HEK293 (cell line): ENCODE data around the gene TMEM51.
A peak's percentile ranks its signal among the peaks of the same experiment; 100 is the strongest.

Experiments used
- CTCF ChIA-PET: fragments of 350-600 bp; formaldehyde crosslinking; extraction: SDS; loops from one replicate; lab custom pipeline; 2021; ENCODE audit warnings: antibody characterized with exemption; lab: Yijun Ruan, JAX
- POLR2A ChIA-PET: fragments of 300-600 bp; formaldehyde crosslinking; extraction: SDS; loops from one replicate; lab custom pipeline; 2020; ENCODE audit warnings: antibody characterized with exemption, inconsistent platforms; lab: Yijun Ruan, JAX
- H3K27ac ChIP-seq: fragments of 200-500 bp; sonication (Bioruptor generic); 2 replicates; pipeline ENCODE4 v1.5.1; 2014; ENCODE audit warnings: low read depth, low read length, control low read depth, inconsistent platforms; ENCODE audit errors: extremely low read depth
- H3K36me3 ChIP-seq, 2 experiments: fragments of 200-500 bp in 1 of 2; sonication (Bioruptor generic) in 1 of 2; 1 replicate in 1 of 2; 2 replicates in 1 of 2; pipeline ENCODE4 v1.5.1; 2014 to 2017; ENCODE audit warnings: inconsistent platforms in 2 of 2, low read length in 2 of 2; ENCODE audit not compliant: control insufficient read depth in 2 of 2, insufficient read depth in 1 of 2
- H3K4me1 ChIP-seq: fragments of 200-500 bp; sonication (Bioruptor generic); 2 replicates; pipeline ENCODE4 v1.5.1; 2014; ENCODE audit warnings: mild to moderate bottlenecking, low read length, inconsistent platforms; ENCODE audit not compliant: control insufficient read depth, insufficient read depth
- H3K4me3 ChIP-seq: 2 replicates; pipeline ENCODE4 v1.5.1; 2011; ENCODE audit warnings: low read depth, mild to moderate bottlenecking, control low read depth, low read length, moderate library complexity
- H3K9me3 ChIP-seq: fragments of 200-500 bp; sonication (Bioruptor generic); 2 replicates; pipeline ENCODE4 v1.5.1; 2014; ENCODE audit warnings: low read depth, low read length, inconsistent platforms; ENCODE audit not compliant: control insufficient read depth, insufficient read depth
- GLI2 ChIP-seq: fragments of 450-650 bp; formaldehyde crosslinking; IDR thresholded peaks from 2 replicates; pipeline ENCODE4; 2017; ENCODE audit warnings: missing biosample characterization, missing genetic modification characterization, low read depth, borderline replicate concordance
- KLF7 ChIP-seq: fragments of 450-650 bp; formaldehyde crosslinking; IDR thresholded peaks from 2 replicates; pipeline ENCODE4 v1.5.1; 2016; ENCODE audit warnings: missing biosample characterization, missing genetic modification characterization, borderline replicate concordance
- PRDM1 ChIP-seq: fragments of 450-650 bp; formaldehyde crosslinking; IDR thresholded peaks from 2 replicates; pipeline ENCODE4; 2016; ENCODE audit warnings: missing biosample characterization, missing genetic modification characterization
- SCRT1 ChIP-seq: fragments of 450-650 bp; formaldehyde crosslinking; IDR thresholded peaks from 2 replicates; pipeline ENCODE4 v1.5.1; 2016; ENCODE audit warnings: missing biosample characterization, missing genetic modification characterization, borderline replicate concordance
- SCRT2 ChIP-seq: fragments of 450-650 bp; formaldehyde crosslinking; IDR thresholded peaks from 2 replicates; pipeline ENCODE4 v1.5.1; 2016; ENCODE audit warnings: missing biosample characterization, missing genetic modification characterization
- TRIM28 ChIP-seq: IDR thresholded peaks from 2 replicates; pipeline ENCODE4 v1.6.1; 2011; ENCODE audit warnings: low read length, control low read depth, borderline replicate concordance
- ZFHX2 ChIP-seq: fragments of 450-650 bp; formaldehyde crosslinking; conservative IDR thresholded peaks from 2 replicates; pipeline ENCODE4 v1.5.1; 2016; ENCODE audit warnings: missing biosample characterization, missing genetic modification characterization
- ZIC2 ChIP-seq: fragments of 450-650 bp; formaldehyde crosslinking; IDR thresholded peaks from 2 replicates; pipeline ENCODE4 v1.5.1; 2016; ENCODE audit warnings: missing biosample characterization, missing genetic modification characterization
- ZNF138 ChIP-seq: fragments of 450-650 bp; formaldehyde crosslinking; IDR thresholded peaks from 2 replicates; pipeline ENCODE4 v1.5.1; 2016; ENCODE audit warnings: missing biosample characterization, missing genetic modification characterization, borderline replicate concordance
- ZNF211 ChIP-seq: fragments of 450-650 bp; formaldehyde crosslinking; IDR thresholded peaks from 2 replicates; pipeline ENCODE4 v1.5.1; 2016; ENCODE audit warnings: low read depth, missing biosample characterization, missing genetic modification characterization
- ZNF214 ChIP-seq: fragments of 450-650 bp; formaldehyde crosslinking; IDR thresholded peaks from 2 replicates; pipeline ENCODE4 v1.5.1; 2017; ENCODE audit warnings: missing biosample characterization, mild to moderate bottlenecking, missing genetic modification characterization, borderline replicate concordance
- ZNF274 ChIP-seq, 2 experiments: fragments of 200-500 bp in 1 of 2; fragments of 450-650 bp in 1 of 2; sonication (Bioruptor generic) in 1 of 2; formaldehyde crosslinking in 1 of 2; IDR thresholded peaks; 2 replicates each; pipeline versions ENCODE4 v1.5.1 to v1.6.1; 2014 to 2016; ENCODE audit warnings: borderline replicate concordance in 1 of 2, inconsistent platforms in 1 of 2, low read length in 1 of 2, missing biosample characterization in 1 of 2, missing genetic modification characterization in 1 of 2
- ZNF335 ChIP-seq: fragments of 450-650 bp; formaldehyde crosslinking; conservative IDR thresholded peaks from 2 replicates; pipeline ENCODE4 v1.5.1; 2016; ENCODE audit warnings: missing biosample characterization, missing genetic modification characterization
- ZNF341 ChIP-seq: fragments of 450-650 bp; formaldehyde crosslinking; IDR thresholded peaks from 2 replicates; pipeline ENCODE4; 2016; ENCODE audit warnings: low read depth, missing biosample characterization, missing genetic modification characterization
- ZNF501 ChIP-seq: fragments of 450-650 bp; formaldehyde crosslinking; IDR thresholded peaks from 2 replicates; pipeline ENCODE4 v1.5.1; 2016; ENCODE audit warnings: missing biosample characterization, missing genetic modification characterization
- ZNF530 ChIP-seq: fragments of 450-650 bp; formaldehyde crosslinking; IDR thresholded peaks from 2 replicates; pipeline ENCODE4 v1.5.1; 2016; ENCODE audit warnings: low read depth, missing biosample characterization, missing genetic modification characterization
- ZNF660 ChIP-seq: fragments of 450-650 bp; IDR thresholded peaks from 2 replicates; pipeline ENCODE4 v1.5.1; 2018; ENCODE audit warnings: missing biosample characterization, mild to moderate bottlenecking, missing genetic modification characterization
- TF ChIP-seq, protein P1 (sequence below): fragments of 450-650 bp; formaldehyde crosslinking; IDR thresholded peaks from 2 replicates; pipeline ENCODE4 v1.5.1; 2016; ENCODE audit warnings: missing biosample characterization, missing genetic modification characterization
- TF ChIP-seq, protein P2 (sequence below): fragments of 450-650 bp; formaldehyde crosslinking; IDR thresholded peaks from 2 replicates; pipeline ENCODE4 v1.5.1; 2016; ENCODE audit warnings: missing biosample characterization, missing genetic modification characterization
- TF ChIP-seq, protein P3 (sequence below): fragments of 450-650 bp; formaldehyde crosslinking; IDR thresholded peaks from 2 replicates; pipeline ENCODE4 v1.5.1; 2016; ENCODE audit warnings: missing biosample characterization, missing genetic modification characterization
- TF ChIP-seq, protein P4 (sequence below): fragments of 450-650 bp; formaldehyde crosslinking; IDR thresholded peaks from 2 replicates; pipeline ENCODE4 v1.5.1; 2017; ENCODE audit warnings: missing biosample characterization, missing genetic modification characterization
- TF ChIP-seq, protein P5 (sequence below): fragments of 450-650 bp; formaldehyde crosslinking; IDR thresholded peaks from 2 replicates; pipeline ENCODE4 v1.5.1; 2016; ENCODE audit warnings: missing biosample characterization, missing genetic modification characterization
- TF ChIP-seq, protein P6 (sequence below): fragments of 450-650 bp; formaldehyde crosslinking; IDR thresholded peaks from 2 replicates; pipeline ENCODE4 v1.5.0; 2017; ENCODE audit warnings: missing biosample characterization, missing genetic modification characterization, borderline replicate concordance

TMEM51 gene

DNA sequence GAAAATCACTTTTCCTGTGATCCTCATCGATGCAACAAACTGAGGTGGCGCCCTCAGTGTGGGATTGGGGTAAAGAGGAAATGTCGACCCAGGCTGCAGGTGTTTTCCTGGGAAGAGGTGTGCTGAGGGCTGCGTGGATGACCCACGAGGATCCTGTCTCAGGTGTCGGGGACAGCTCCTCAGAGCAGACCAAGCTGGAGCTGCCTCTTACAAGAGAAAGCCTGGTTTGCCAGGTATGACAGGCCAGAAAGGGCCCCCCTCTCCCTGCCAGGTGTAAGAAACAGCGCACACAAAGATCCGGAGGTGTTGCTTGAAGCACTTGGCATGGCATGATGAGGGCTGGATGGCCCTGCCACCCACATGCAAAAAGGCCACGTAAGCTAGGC, 106.1 kb downstream of the TMEM51 start:
- H3K9me3 ChIP-seq, result no peaks in the 10 kb centered on the region
- TF ChIP-seq ZIC2 (tag by site-specific recombination), result no peak
- TF ChIP-seq ZFHX2, result 0 out of 2 replicates have a peak, but pooled peaks have one; percentile 16
- ChIA-PET CTCF (no interaction called here), POLR2A (no interaction called here)
- no peak overlapping the region for H3K27ac ChIP-seq
- no peaks in the 10 kb centered on the region for H3K36me3 ChIP-seq
- no peaks in the 10 kb centered on the region for H3K4me1 ChIP-seq
- H3K4me3 ChIP-seq, result no peak overlapping the region

DNA sequence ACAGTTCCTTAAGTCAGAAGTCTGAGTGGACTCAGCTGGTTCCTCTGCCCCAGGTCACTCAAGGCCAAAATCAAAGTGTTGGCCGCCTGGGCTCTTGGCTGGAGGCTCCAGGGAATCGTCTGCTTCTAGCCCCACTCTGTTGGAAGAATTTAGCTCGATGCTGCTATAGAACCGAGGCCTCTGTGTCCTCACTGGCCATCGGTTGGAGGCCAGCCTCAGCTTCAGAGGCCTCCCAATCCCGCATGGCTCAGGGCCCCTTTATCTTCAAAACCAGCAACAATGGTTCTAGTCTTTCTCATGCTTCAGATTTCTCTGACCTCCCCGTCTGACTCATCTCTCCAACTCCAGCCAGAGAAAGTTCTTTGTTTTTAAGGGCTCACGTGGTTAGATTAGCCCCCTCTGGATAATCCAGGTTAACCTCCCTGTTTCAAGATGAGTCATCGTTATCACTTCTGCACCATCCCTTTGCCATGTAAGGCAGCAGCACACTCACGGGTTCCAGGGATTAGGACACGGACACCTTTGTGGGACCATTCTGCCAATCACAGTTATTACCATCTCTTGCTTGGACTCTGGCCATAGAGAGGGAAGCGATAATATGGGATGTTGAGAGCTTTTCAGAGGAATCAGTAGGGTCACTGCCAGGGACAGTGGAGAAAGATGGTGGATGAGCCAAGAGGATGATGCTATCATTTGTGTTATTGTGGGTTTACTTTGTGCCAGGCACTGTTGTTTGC, 107.0 kb downstream of the TMEM51 start:
- H3K9me3 ChIP-seq, result no peaks in the 10 kb centered on the region; the same call in 1 of the 2 replicates
- H3K4me1 ChIP-seq, result no peaks in the 10 kb centered on the region
- H3K27ac ChIP-seq, result no peak overlapping the region
- no peak overlapping the region for H3K4me3 ChIP-seq
- ChIA-PET POLR2A (interaction anchor here (0.6 kb wide), 1 partner anchor 9 kb away, joined by 3 read pairs; no protein-coding TSS in a partner anchor), CTCF (interaction anchor here (0.6 to 2.4 kb wide), 4 partner anchors 11 to 63 kb away, joined by 3 to 14 read pairs (median 4); no protein-coding TSS in a partner anchor)
- H3K36me3 ChIP-seq, result no peaks in the 10 kb centered on the region
- peak; percentile 75; the same call in 1 of the 2 replicates for TF ChIP-seq TRIM28
- TF ChIP-seq, protein P1, sequence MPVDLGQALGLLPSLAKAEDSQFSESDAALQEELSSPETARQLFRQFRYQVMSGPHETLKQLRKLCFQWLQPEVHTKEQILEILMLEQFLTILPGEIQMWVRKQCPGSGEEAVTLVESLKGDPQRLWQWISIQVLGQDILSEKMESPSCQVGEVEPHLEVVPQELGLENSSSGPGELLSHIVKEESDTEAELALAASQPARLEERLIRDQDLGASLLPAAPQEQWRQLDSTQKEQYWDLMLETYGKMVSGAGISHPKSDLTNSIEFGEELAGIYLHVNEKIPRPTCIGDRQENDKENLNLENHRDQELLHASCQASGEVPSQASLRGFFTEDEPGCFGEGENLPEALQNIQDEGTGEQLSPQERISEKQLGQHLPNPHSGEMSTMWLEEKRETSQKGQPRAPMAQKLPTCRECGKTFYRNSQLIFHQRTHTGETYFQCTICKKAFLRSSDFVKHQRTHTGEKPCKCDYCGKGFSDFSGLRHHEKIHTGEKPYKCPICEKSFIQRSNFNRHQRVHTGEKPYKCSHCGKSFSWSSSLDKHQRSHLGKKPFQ, result no peak
- no peak for TF ChIP-seq ZNF138 (tag by site-specific recombination)
- TF ChIP-seq ZNF530 (tag by site-specific recombination), result no peak
- no peak for TF ChIP-seq ZNF214 (tag by site-specific recombination)
- TF ChIP-seq ZNF341 (tag by site-specific recombination), result no peak
- no peak for TF ChIP-seq ZNF274 (IDR thresholded peaks at IDR 0.05; ENCODE audit: low read length)
- TF ChIP-seq ZNF274 (tag by site-specific recombination; IDR thresholded peaks at IDR 0.05; ENCODE audit: borderline replicate concordance), result no peak
- no peak for TF ChIP-seq ZNF335 (tag by site-specific recombination)
- TF ChIP-seq ZNF660 (tag by site-specific recombination), result peak; percentile 49; the same call in 1 of the 2 replicates
- peak; percentile 75 for TF ChIP-seq PRDM1
- TF ChIP-seq, protein P2, sequence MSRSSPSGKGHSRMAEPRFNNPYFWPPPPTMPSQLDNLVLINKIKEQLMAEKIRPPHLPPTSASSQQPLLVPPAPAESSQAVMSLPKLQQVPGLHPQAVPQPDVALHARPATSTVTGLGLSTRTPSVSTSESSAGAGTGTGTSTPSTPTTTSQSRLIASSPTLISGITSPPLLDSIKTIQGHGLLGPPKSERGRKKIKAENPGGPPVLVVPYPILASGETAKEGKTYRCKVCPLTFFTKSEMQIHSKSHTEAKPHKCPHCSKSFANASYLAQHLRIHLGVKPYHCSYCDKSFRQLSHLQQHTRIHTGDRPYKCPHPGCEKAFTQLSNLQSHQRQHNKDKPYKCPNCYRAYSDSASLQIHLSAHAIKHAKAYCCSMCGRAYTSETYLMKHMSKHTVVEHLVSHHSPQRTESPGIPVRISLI (tag by site-specific recombination), result no peak
- TF ChIP-seq, protein P3, sequence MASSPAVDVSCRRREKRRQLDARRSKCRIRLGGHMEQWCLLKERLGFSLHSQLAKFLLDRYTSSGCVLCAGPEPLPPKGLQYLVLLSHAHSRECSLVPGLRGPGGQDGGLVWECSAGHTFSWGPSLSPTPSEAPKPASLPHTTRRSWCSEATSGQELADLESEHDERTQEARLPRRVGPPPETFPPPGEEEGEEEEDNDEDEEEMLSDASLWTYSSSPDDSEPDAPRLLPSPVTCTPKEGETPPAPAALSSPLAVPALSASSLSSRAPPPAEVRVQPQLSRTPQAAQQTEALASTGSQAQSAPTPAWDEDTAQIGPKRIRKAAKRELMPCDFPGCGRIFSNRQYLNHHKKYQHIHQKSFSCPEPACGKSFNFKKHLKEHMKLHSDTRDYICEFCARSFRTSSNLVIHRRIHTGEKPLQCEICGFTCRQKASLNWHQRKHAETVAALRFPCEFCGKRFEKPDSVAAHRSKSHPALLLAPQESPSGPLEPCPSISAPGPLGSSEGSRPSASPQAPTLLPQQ, result no peak
- no peak for TF ChIP-seq ZNF501 (tag by site-specific recombination)
- no peak for TF ChIP-seq SCRT1 (tag by site-specific recombination)
- TF ChIP-seq, protein P4, sequence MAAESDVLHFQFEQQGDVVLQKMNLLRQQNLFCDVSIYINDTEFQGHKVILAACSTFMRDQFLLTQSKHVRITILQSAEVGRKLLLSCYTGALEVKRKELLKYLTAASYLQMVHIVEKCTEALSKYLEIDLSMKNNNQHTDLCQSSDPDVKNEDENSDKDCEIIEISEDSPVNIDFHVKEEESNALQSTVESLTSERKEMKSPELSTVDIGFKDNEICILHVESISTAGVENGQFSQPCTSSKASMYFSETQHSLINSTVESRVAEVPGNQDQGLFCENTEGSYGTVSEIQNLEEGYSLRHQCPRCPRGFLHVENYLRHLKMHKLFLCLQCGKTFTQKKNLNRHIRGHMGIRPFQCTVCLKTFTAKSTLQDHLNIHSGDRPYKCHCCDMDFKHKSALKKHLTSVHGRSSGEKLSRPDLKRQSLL, result 0 out of 2 replicates have a peak, but pooled peaks have one; percentile 8
- no peak for TF ChIP-seq ZNF211
- no peak for TF ChIP-seq KLF7 (tag by site-specific recombination)
- TF ChIP-seq, protein P5, sequence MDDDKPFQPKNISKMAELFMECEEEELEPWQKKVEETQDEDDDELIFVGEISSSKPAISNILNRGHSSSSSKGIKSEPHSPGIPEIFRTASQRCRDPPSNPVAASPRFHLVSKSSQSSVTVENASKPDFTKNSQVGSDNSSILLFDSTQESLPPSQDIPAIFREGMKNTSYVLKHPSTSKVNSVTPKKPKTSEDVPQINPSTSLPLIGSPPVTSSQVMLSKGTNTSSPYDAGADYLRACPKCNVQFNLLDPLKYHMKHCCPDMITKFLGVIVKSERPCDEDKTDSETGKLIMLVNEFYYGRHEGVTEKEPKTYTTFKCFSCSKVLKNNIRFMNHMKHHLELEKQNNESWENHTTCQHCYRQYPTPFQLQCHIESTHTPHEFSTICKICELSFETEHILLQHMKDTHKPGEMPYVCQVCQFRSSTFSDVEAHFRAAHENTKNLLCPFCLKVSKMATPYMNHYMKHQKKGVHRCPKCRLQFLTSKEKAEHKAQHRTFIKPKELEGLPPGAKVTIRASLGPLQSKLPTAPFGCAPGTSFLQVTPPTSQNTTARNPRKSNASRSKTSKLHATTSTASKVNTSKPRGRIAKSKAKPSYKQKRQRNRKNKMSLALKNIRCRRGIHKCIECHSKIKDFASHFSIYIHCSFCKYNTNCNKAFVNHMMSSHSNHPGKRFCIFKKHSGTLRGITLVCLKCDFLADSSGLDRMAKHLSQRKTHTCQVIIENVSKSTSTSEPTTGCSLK, result no peak
- no peak for TF ChIP-seq GLI2
- TF ChIP-seq, protein P6, sequence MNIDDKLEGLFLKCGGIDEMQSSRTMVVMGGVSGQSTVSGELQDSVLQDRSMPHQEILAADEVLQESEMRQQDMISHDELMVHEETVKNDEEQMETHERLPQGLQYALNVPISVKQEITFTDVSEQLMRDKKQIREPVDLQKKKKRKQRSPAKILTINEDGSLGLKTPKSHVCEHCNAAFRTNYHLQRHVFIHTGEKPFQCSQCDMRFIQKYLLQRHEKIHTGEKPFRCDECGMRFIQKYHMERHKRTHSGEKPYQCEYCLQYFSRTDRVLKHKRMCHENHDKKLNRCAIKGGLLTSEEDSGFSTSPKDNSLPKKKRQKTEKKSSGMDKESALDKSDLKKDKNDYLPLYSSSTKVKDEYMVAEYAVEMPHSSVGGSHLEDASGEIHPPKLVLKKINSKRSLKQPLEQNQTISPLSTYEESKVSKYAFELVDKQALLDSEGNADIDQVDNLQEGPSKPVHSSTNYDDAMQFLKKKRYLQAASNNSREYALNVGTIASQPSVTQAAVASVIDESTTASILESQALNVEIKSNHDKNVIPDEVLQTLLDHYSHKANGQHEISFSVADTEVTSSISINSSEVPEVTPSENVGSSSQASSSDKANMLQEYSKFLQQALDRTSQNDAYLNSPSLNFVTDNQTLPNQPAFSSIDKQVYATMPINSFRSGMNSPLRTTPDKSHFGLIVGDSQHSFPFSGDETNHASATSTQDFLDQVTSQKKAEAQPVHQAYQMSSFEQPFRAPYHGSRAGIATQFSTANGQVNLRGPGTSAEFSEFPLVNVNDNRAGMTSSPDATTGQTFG (tag by site-specific recombination), result no peak; the same call in 1 of the 2 replicates
- TF ChIP-seq SCRT2 (tag by site-specific recombination), result no peak
